SK-N-SH treated with all-trans-retinoic acid at 6 μM for 48 hours (cell line): ENCODE measurements around the gene GATAD2A.

Source experiments
- ATAC-seq: fragments of 200-7000 bp; cut with Tn5 transposase; 3 replicates; pipeline ENCODE4 v1.9.1; 2020; ENCODE audit warnings: mild to moderate bottlenecking, moderate library complexity
- BACH2 ChIP-seq: fragments of 250-450 bp; sonication (Bioruptor Pico); IDR thresholded peaks from 2 replicates; pipeline ENCODE4 v1.9.0; 2021; ENCODE audit warnings: mild to moderate bottlenecking, borderline replicate concordance
- CSDC2 ChIP-seq: fragments of 250-450 bp; sonication (Bioruptor Pico); IDR thresholded peaks from 2 replicates; pipeline ENCODE4 v1.5.0; 2020; ENCODE audit warnings: mild to moderate bottlenecking, moderate library complexity
- ESRRG ChIP-seq: fragments of 250-450 bp; sonication (Bioruptor Pico); IDR thresholded peaks from 2 replicates; pipeline ENCODE4 v1.6.1; 2021; ENCODE audit warnings: mild to moderate bottlenecking
- GLIS3 ChIP-seq: fragments of 250-450 bp; sonication (Bioruptor Pico); IDR thresholded peaks from 2 replicates; pipeline ENCODE4 v1.5.0; 2020; ENCODE audit warnings: mild to moderate bottlenecking, moderate library complexity
- ISL1 ChIP-seq: fragments of 250-450 bp; sonication (Bioruptor Pico); IDR thresholded peaks from 2 replicates; pipeline ENCODE4 v2.1.2; 2022; ENCODE audit warnings: mild to moderate bottlenecking, moderate library complexity
- OSR1 ChIP-seq: fragments of 250-450 bp; sonication (Bioruptor Pico); IDR thresholded peaks from 2 replicates; pipeline ENCODE4 v1.8.0; 2022; ENCODE audit warnings: moderate library complexity, mild to moderate bottlenecking, inconsistent platforms
- RARB ChIP-seq: fragments of 250-450 bp; sonication (Bioruptor Pico); IDR thresholded peaks from 2 replicates; pipeline ENCODE4 v1.8.0; 2021; ENCODE audit warnings: mild to moderate bottlenecking, moderate library complexity
- SNAI2 ChIP-seq: fragments of 250-450 bp; sonication (Bioruptor Pico); IDR thresholded peaks from 2 replicates; pipeline ENCODE4 v1.5.0; 2020; ENCODE audit warnings: mild to moderate bottlenecking, moderate library complexity
- TCF4 ChIP-seq: fragments of 250-450 bp; sonication (Bioruptor Pico); IDR thresholded peaks from 2 replicates; pipeline ENCODE4 v1.8.0; 2021; ENCODE audit warnings: mild to moderate bottlenecking, moderate library complexity, borderline replicate concordance
- ZC3H10 ChIP-seq: fragments of 250-450 bp; sonication (Bioruptor Pico); IDR thresholded peaks from 2 replicates; pipeline ENCODE4 v1.5.1; 2021; ENCODE audit warnings: mild to moderate bottlenecking, moderate library complexity
- ZFP3 ChIP-seq: fragments of 250-450 bp; sonication (Bioruptor Pico); IDR thresholded peaks from 2 replicates; pipeline ENCODE4 v1.5.0; 2020; ENCODE audit warnings: mild to moderate bottlenecking, moderate library complexity
- ZFP30 ChIP-seq: fragments of 450-650 bp; formaldehyde crosslinking; IDR thresholded peaks from 2 replicates; pipeline ENCODE4 v1.5.0; 2022; ENCODE audit warnings: mild to moderate bottlenecking, moderate library complexity
- ZNF565 ChIP-seq: fragments of 450-650 bp; formaldehyde crosslinking; conservative IDR thresholded peaks from 2 replicates; pipeline ENCODE4 v1.5.0; 2020; ENCODE audit warnings: low read depth, mild to moderate bottlenecking, moderate library complexity
- ZNF70 ChIP-seq: fragments of 450-650 bp; formaldehyde crosslinking; IDR thresholded peaks from 2 replicates; pipeline ENCODE4 v1.5.0; 2020; ENCODE audit warnings: mild to moderate bottlenecking, moderate library complexity
- ZNF8 ChIP-seq: fragments of 450-650 bp; formaldehyde crosslinking; IDR thresholded peaks from 2 replicates; pipeline ENCODE4 v1.5.0; 2020; ENCODE audit warnings: mild to moderate bottlenecking, moderate library complexity
- TF ChIP-seq, protein P1 (sequence below): fragments of 250-450 bp; sonication (Bioruptor Pico); IDR thresholded peaks from 2 replicates; pipeline ENCODE4 v1.5.1; 2021; ENCODE audit warnings: mild to moderate bottlenecking, moderate library complexity
- TF ChIP-seq, protein P2 (sequence below): fragments of 250-450 bp; sonication (Bioruptor Pico); IDR thresholded peaks from 2 replicates; pipeline ENCODE4 v1.5.0; 2020; ENCODE audit warnings: mild to moderate bottlenecking, moderate library complexity
- TF ChIP-seq, protein P3 (sequence below): fragments of 250-450 bp; sonication (Bioruptor Pico); IDR thresholded peaks from 2 replicates; pipeline ENCODE4 v1.5.1; 2020; ENCODE audit warnings: low read depth, mild to moderate bottlenecking, moderate library complexity
- TF ChIP-seq, protein P4 (sequence below): fragments of 250-450 bp; sonication (Bioruptor Pico); IDR thresholded peaks from 2 replicates; pipeline ENCODE4 v1.8.0; 2021; ENCODE audit warnings: low read depth, mild to moderate bottlenecking, moderate library complexity, borderline replicate concordance

Gene GATAD2A

DNA sequence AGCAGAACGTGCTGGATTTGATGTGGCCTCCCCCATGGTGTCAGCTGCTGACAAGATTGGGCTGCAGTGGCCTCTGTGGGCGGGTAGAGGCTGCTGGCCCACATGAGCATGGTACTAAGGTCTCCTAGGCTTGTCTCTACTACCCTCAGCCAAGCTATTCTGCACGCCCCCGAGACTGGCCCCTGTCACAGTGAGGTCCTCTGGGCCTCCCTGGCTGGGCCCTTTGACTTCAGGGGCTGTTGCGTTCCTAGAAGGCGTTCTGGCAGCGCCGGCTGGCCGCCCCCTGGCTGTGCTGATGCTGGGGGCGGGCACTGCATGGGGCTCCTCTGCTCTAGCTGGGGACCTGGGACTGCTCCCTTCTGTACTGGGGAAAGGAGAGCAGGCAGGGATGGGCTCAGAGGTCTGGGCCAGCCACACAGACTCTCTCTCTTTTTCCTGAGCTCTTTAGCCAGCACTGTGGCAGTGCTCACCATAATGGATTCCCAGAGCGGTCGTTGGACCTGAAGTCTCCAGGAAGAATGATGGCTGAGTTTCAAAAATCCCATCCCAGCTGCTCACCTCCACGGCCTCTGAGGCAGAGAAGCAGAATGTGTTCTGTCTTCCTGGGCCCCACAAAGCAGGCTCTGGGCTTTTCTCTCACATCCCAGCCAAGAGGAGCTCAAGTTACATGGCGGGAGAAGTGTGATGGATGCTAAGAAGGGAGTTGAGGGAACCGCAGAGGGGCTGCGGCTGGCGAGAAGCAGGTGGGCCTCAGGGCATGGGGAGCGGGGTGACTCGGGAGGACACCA lies 77.5 kb downstream of the GATAD2A start:
- no peak for ATAC-seq
- TF ChIP-seq ISL1 (CRISPR knock-in tag) (no peak), SNAI2 (no peak), RARB (CRISPR knock-in tag) (no peak), ZFP3 (CRISPR knock-in tag) (no peak), BACH2 (no peak)
- TF ChIP-seq, protein P1, sequence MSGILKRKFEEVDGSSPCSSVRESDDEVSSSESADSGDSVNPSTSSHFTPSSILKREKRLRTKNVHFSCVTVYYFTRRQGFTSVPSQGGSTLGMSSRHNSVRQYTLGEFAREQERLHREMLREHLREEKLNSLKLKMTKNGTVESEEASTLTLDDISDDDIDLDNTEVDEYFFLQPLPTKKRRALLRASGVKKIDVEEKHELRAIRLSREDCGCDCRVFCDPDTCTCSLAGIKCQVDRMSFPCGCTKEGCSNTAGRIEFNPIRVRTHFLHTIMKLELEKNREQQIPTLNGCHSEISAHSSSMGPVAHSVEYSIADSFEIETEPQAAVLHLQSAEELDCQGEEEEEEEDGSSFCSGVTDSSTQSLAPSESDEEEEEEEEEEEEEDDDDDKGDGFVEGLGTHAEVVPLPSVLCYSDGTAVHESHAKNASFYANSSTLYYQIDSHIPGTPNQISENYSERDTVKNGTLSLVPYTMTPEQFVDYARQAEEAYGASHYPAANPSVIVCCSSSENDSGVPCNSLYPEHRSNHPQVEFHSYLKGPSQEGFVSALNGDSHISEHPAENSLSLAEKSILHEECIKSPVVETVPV (CRISPR knock-in tag) = no peak
- TF ChIP-seq, protein P2, sequence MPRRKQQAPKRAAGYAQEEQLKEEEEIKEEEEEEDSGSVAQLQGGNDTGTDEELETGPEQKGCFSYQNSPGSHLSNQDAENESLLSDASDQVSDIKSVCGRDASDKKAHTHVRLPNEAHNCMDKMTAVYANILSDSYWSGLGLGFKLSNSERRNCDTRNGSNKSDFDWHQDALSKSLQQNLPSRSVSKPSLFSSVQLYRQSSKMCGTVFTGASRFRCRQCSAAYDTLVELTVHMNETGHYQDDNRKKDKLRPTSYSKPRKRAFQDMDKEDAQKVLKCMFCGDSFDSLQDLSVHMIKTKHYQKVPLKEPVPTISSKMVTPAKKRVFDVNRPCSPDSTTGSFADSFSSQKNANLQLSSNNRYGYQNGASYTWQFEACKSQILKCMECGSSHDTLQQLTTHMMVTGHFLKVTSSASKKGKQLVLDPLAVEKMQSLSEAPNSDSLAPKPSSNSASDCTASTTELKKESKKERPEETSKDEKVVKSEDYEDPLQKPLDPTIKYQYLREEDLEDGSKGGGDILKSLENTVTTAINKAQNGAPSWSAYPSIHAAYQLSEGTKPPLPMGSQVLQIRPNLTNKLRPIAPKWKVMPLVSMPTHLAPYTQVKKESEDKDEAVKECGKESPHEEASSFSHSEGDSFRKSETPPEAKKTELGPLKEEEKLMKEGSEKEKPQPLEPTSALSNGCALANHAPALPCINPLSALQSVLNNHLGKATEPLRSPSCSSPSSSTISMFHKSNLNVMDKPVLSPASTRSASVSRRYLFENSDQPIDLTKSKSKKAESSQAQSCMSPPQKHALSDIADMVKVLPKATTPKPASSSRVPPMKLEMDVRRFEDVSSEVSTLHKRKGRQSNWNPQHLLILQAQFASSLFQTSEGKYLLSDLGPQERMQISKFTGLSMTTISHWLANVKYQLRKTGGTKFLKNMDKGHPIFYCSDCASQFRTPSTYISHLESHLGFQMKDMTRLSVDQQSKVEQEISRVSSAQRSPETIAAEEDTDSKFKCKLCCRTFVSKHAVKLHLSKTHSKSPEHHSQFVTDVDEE = no peak

DNA sequence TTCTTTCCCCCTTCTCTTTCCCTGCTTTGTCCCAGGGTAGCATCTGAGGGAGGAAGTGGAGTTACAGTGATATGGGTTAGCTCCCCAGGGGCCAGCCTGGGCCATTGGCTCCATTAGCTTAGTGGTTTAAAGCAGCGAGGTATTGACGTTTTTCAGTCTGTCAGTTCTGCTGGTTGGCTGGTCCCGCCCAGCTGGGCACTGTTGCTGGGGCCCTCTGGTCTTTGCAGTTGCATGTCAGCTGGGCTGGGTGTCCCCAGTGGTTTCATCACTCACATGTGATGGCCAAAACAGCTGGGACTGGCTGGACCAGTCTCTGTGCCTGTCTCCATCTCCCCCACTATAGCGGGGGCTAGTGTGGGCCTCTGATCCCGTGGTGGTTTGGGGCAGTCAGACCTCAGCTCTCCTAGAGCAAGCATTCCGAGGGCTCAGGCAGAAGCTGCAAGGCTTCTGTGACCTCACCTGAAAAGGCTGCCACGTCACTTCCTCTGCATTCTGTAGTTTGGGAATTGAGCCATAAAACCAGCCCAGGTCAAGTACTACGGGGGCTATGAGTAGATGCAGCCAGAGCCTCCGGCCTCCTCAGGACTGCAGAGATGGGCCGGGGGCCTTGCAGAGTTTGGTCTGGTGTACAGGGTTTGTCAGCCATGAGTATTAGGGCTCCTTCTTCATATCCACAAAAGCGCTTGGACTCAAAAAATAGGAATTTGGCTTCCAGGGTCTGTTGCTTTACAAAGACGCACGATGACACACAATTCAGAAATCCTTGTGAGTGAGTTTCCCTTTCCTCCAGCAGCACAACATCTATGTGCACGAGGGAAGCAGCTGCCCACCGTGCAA lies 79.9 kb downstream of the GATAD2A start:
- TF ChIP-seq ZFP30 (CRISPR knock-in tag) = no peak
- no peak for TF ChIP-seq ISL1 (CRISPR knock-in tag)
- TF ChIP-seq CSDC2 = no peak
- TF ChIP-seq OSR1 (CRISPR knock-in tag) = no peak
- no peak for TF ChIP-seq ZC3H10 (CRISPR knock-in tag)
- TF ChIP-seq SNAI2 = no peak
- TF ChIP-seq, protein P3, sequence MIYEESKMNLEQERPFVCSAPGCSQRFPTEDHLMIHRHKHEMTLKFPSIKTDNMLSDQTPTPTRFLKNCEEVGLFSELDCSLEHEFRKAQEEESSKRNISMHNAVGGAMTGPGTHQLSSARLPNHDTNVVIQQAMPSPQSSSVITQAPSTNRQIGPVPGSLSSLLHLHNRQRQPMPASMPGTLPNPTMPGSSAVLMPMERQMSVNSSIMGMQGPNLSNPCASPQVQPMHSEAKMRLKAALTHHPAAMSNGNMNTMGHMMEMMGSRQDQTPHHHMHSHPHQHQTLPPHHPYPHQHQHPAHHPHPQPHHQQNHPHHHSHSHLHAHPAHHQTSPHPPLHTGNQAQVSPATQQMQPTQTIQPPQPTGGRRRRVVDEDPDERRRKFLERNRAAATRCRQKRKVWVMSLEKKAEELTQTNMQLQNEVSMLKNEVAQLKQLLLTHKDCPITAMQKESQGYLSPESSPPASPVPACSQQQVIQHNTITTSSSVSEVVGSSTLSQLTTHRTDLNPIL = no peak
- TF ChIP-seq, protein P2 = no peak
- no peak for TF ChIP-seq BACH2
- TF ChIP-seq, protein P4, sequence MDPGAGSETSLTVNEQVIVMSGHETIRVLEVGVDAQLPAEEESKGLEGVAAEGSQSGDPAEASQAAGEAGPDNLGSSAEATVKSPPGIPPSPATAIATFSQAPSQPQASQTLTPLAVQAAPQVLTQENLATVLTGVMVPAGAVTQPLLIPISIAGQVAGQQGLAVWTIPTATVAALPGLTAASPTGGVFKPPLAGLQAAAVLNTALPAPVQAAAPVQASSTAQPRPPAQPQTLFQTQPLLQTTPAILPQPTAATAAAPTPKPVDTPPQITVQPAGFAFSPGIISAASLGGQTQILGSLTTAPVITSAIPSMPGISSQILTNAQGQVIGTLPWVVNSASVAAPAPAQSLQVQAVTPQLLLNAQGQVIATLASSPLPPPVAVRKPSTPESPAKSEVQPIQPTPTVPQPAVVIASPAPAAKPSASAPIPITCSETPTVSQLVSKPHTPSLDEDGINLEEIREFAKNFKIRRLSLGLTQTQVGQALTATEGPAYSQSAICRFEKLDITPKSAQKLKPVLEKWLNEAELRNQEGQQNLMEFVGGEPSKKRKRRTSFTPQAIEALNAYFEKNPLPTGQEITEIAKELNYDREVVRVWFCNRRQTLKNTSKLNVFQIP (CRISPR knock-in tag) = no peak
- ATAC-seq = no peak

DNA sequence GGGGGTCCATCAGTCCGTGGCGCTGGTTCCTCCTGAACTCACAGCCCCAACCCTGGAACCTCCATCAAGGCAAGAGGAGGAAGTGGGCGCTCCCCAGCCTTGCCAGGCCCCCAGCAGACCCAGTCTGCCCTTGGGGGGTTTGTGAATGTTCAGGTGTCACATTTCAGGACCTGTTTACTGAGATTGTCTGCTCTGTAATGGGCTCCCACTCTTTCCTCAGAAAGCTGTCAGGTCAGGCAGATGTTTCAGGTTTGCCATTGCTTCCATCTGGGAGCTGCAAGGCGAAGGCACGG lies 80.5 kb downstream of the GATAD2A start:
- ATAC-seq = no peak
- TF ChIP-seq ZNF565 (CRISPR knock-in tag) (no peak), OSR1 (CRISPR knock-in tag) (no peak), TCF4 (no peak), ESRRG (CRISPR knock-in tag) (no peak), ZC3H10 (CRISPR knock-in tag) (no peak), ZNF8 (CRISPR knock-in tag) (no peak), SNAI2 (no peak), ZFP3 (CRISPR knock-in tag) (no peak), GLIS3 (CRISPR knock-in tag) (no peak), ZNF70 (no peak)
- TF ChIP-seq, protein P1 (CRISPR knock-in tag) = no peak
- TF ChIP-seq, protein P4 (CRISPR knock-in tag) = no peak
- TF ChIP-seq, protein P2 = no peak
